Dedifferentiated amniotic fluid mesenchymal stem cell (primary cell): Measurements from ENCODE around the gene PDE2A.
A peak's percentile ranks its signal among the peaks of the same experiment; 100 is the strongest.

Source experiments
- DNase-seq: peaks from one replicate; pipeline ENCODE4 v3.0.0-alpha.2; 2016; ENCODE audit errors: extremely low spot score

Gene PDE2A

GRCh38 chr11:72589802-72590761, 84.1 kb downstream of the PDE2A start:
- DNase-seq: no peak

- no peak for DNase-seq
Observed at GRCh38 chr11:72588421-72589410, 85.5 kb downstream of the PDE2A start.

GRCh38 chr11:72587696-72588095, 86.5 kb downstream of the PDE2A start:
- DNase-seq: no peak

GRCh38 chr11:72586321-72587090, 87.7 kb downstream of the PDE2A start:
- DNase-seq: no peak

- DNase-seq: peak; percentile 24
Observed at GRCh38 chr11:72585762-72586311, 88.4 kb downstream of the PDE2A start.

GRCh38 chr11:72584939-72585597, 89.2 kb downstream of the PDE2A start:
- no peak for DNase-seq

- DNase-seq: no peak
Observed at GRCh38 chr11:72584293-72584938, 89.8 kb downstream of the PDE2A start.

- no peak for DNase-seq
Observed at GRCh38 chr11:72583616-72584292, 90.5 kb downstream of the PDE2A start.

- DNase-seq: no peak
Observed at GRCh38 chr11:72583177-72583553, 91.1 kb downstream of the PDE2A start.

GRCh38 chr11:72582206-72583176, 91.7 kb downstream of the PDE2A start:
- no peak for DNase-seq

GRCh38 chr11:72581067-72581466, 93.2 kb downstream of the PDE2A start:
- DNase-seq: no peak

GRCh38 chr11:72580642-72580950, 93.6 kb downstream of the PDE2A start:
- DNase-seq: no peak

GRCh38 chr11:72579816-72580641, 94.2 kb downstream of the PDE2A start:
- DNase-seq: no peak

- no peak for DNase-seq
Observed at GRCh38 chr11:72578991-72579815, 95.0 kb downstream of the PDE2A start.

GRCh38 chr11:72578566-72578965, 95.7 kb downstream of the PDE2A start:
- no peak for DNase-seq

- DNase-seq: no peak
Observed at GRCh38 chr11:72578051-72578450, 96.2 kb downstream of the PDE2A start.

- DNase-seq: no peak
Observed at GRCh38 chr11:72577271-72577721, 96.9 kb downstream of the PDE2A start.
